Measurements from ENCODE around the gene RARRES1. TPM values are rescaled to one million over a fixed set of nuclear protein-coding genes. Genes with fewer than 3 reads are reported as not detected.
"Not testable (repeated sequence)": the region's sequence is repeated elsewhere in the genome, so short reads cannot be mapped to it uniquely, and the experiment has no call there.

RARRES1 gene
- total RNA-seq, 1 donor from 2014 or later: 1.3 TPM

DNA sequence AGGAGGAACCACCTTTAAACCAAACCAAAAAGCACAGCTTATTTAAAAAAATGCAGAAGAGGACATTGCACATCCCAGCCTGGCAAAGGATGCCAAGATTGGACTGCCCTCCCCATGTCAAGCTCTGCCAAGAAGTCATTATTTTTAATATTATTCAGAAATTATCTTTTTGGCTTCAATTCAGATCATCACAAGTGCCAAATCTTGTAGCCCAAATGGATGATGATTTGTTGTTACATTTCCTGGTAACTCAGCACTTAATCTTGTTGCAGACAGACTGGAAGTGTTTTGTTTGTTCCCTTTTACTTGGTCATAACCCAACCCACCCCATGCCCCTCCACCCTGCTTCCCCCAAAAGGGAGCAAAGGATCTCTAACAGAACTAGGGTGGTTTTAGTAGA is 31.7 kb downstream of the RARRES1 start:
- ATAC-seq (peak; percentile 16), DNase-seq (ENCODE audit: low spot score) (no peak)

GRCh38 chr3:158696618-158697017 is 35.6 kb downstream of the RARRES1 start:
- ATAC-seq: no peak
- no peak for DNase-seq (ENCODE audit: low spot score)

DNA sequence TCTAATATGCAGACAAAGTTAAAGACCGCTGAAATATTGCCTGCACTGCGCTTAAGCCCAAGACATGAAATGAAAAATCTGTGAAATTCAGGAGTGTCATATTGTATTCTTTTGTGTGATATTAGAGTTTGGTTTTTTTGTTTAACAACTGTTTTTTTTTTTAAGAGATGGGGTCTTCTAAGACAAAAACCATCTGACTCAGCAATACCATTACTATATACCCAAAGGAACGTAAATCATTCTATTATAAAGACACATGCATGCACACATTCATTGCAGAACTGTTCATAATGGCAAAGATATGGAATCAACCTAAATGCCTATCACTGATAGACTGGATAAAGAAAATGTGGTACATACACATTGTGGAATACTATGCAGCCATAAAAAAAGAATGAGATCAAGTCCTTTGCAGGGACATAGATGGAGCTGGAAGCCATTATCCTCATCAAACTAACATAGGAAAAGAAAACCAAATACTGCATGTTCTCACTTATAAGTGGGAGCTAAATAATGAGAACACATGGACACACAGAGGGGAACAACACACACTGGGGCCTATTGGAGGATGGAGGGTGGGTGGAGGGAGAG is 38.3 kb downstream of the RARRES1 start:
- not testable (repeated sequence) for DNase-seq (ENCODE audit: low spot score); ATAC-seq

DNA sequence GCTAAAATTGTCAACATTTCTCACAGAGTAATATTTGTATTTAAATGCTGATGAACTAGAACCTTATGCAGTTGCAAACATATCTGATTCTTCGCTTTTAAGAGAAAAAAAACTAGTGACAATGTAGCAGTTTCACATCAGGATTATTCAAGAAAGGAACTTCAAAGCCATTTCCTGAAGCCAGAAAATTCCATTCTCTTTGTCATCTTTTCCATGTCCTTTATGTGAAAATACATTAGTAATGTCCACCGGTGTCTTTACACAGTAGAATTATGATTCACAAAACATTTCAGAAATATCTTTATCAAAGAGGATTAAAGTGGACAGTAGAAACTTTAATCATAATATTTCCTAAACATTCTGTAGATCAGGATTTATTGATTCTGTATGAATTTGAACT is 47.1 kb downstream of the RARRES1 start:
- ATAC-seq (no peak), DNase-seq (ENCODE audit: low spot score) (no peak)

- DNase-seq (ENCODE audit: low spot score) (no peak), ATAC-seq (no peak)
Measured at GRCh38 chr3:158683230-158683962, 48.9 kb downstream of the RARRES1 start.

DNA sequence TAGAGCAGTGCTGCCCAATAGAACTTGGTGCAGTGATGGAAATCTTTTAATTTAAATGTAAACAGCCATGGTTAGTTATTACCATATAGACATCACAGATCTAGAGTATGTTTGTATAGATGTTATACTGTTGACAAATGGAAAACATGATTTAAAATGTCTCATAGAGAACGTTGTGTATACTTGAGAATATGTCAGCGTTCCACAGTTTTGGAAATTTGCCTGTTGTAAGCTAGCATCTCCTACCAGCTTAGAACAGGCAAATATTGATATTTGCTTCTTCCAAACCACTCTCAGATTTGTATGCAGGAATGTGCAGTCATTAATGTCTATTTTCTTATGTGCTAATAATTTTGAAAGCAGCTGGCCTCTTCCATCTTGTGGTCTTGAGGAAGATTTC is 51.4 kb downstream of the RARRES1 start:
- DNase-seq (ENCODE audit: low spot score) (no peak), ATAC-seq (no peak)

DNA sequence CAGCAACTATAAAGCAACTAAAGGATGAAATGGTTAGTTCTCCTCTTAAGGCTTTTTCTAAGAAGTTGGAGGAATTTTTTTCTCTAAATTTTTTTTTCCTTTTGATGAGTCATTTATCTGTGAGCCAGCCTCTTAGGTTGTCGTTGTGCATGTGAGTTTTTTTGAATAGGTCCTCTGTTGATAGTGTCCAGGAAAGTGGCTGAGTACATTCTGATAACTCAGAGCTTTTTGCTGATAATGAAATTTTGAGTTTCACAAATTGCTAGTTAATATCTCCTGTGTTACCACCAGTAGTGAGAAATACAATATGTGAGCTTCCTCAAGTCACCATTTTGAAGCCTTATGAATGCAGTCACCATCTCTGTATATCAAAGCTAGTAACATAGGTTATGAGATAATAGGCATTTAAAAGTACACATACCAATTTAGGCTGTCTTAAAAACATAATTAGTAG is 52.7 kb downstream of the RARRES1 start:
- DNase-seq (ENCODE audit: low spot score) (no peak), ATAC-seq (no peak)

GRCh38 chr3:158678687-158679086 is 53.6 kb downstream of the RARRES1 start:
- ATAC-seq (no peak), DNase-seq (ENCODE audit: low spot score) (no peak)

GRCh38 chr3:158672215-158673176 is 59.8 kb downstream of the RARRES1 start, which contains the start of gene LXN:
Gene LXN, minus strand, starts transcription at chr3:158672648. Its CDS starts 170 bp downstream, at chr3:158672478.
- DNase-seq (ENCODE audit: low spot score) (peak; percentile 68), ATAC-seq (peak; percentile 95)

DNA sequence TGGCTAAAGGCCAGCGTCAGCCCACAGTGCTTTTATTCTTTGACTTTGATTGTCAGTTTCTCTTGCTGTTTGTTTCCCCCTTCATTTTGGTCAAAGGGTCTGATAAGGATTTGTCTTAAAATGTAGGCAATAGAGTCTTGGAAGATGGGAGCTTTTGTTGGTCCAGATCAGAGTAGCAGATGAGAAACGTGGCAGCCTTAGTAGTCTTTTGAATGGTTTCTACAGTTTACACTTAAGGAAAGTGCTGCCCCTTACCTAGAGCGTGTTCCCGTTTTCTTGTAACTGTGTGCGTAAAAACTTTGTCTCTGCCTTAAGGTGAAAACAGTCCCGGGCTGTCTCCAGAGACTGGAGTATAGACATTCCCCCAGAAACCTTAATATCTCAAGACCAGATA is 60.4 kb downstream of the RARRES1 start:
- ATAC-seq: no peak
- no peak for DNase-seq (ENCODE audit: low spot score)

DNA sequence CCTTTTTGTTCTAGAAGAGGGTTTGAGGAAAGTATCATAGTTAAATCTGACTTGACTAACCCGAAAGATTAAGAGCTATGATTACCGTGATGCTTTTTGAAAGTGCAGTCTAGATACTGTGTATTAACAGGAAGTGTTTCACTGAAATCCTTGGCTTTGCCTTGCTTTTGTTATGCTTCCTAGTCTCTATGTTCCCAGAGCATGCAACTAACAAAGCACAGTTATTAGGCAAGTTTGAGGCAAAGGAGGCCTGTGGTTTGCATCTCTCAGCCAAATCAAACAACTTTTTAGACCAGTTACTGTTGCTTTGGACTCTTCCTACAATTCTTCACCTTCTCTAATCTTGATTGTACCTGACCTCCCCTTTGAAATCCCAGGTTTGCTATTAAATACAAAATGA is 63.8 kb downstream of the RARRES1 start:
- DNase-seq (ENCODE audit: low spot score) (no peak), ATAC-seq (no peak)

DNA sequence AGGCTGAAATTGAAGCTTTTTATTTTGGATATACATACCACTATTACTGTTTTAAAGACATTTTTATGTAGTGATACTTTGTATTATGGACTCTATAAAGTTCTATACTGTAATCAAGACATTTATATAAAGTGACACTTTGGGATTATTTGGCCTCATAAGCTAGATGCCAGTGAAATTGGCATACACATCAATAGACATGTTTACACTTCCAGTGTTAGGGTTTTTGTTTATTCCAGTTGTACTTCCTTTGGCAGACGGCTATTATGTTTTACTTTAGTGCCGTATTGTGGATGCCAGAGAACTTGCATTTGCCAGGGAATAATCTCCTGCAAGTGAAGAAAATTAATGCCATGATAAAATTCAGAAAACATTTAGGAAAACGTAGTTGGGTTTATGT is 65.8 kb downstream of the RARRES1 start:
- no peak for DNase-seq (ENCODE audit: low spot score)
- no peak for ATAC-seq

- no peak for ATAC-seq
Measured at GRCh38 chr3:158663832-158664231, 68.4 kb downstream of the RARRES1 start.

GRCh38 chr3:158663246-158663645 is 69.0 kb downstream of the RARRES1 start:
- DNase-seq (ENCODE audit: low spot score) (no peak), ATAC-seq (no peak)

More at GRCh38 chr3:158663832-158664231, 68.4 kb downstream of the RARRES1 start:
- DNase-seq (ENCODE audit: low spot score): no peak

DNA sequence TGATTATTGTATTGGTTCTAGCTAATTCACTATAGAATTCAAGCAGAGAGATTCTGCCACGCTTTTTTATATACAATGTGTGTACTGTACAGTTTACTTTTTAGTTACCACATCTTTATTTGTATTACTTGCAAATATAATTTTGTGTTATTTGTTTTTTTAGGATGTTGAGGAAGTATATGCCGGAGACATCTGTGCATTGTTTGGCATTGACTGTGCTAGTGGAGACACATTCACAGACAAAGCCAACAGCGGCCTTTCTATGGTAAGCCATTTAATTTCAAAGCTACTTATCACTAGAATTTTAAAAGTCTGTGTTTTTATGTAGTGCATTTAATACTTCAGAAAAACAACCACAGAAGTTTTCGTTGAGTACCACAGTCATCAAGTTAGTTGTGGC is 71.5 kb downstream of the RARRES1 start:
- DNase-seq (ENCODE audit: low spot score): no peak
- ATAC-seq: no peak

GRCh38 chr3:158659454-158660237 is 72.6 kb downstream of the RARRES1 start:
- ATAC-seq: peak; percentile 92
- DNase-seq (ENCODE audit: low spot score): no peak

GRCh38 chr3:158658889-158659288 is 73.4 kb downstream of the RARRES1 start:
- no peak for DNase-seq (ENCODE audit: low spot score)
- ATAC-seq: no peak

- no peak for ATAC-seq
- no peak for DNase-seq (ENCODE audit: low spot score)
Measured at GRCh38 chr3:158652463-158652862, 79.8 kb downstream of the RARRES1 start.

- DNase-seq (ENCODE audit: low spot score): no peak
- ATAC-seq: no peak
Measured at GRCh38 chr3:158651192-158651591, 81.1 kb downstream of the RARRES1 start.

GRCh38 chr3:158649791-158650190 is 82.5 kb downstream of the RARRES1 start:
- no peak for ATAC-seq
- DNase-seq (ENCODE audit: low spot score): no peak
